BE2C (cell line): ENCODE data around the gene LYRM2.

Experiments used
- DNase-seq: peaks from one replicate; pipeline ENCODE4 v3.0.0-alpha.2; 2020
- H3K27me3 ChIP-seq: fragments of 250-450 bp; sonication (Bioruptor Pico); 2 replicates; pipeline ENCODE4 v1.5.1; 2020; ENCODE audit warnings: mild to moderate bottlenecking
- H3K36me3 ChIP-seq: fragments of 250-450 bp; sonication (Bioruptor Pico); 2 replicates; pipeline ENCODE4 v1.5.1; 2020; ENCODE audit warnings: mild to moderate bottlenecking
- H3K4me1 ChIP-seq: fragments of 250-450 bp; sonication (Bioruptor Pico); 2 replicates; pipeline ENCODE4 v1.5.1; 2020
- H3K4me3 ChIP-seq: 2 replicates; pipeline ENCODE4 v1.5.1; 2011; ENCODE audit warnings: low read depth, low read length
- H3K9me3 ChIP-seq: fragments of 250-450 bp; sonication (Bioruptor Pico); 2 replicates; pipeline ENCODE4 v1.5.1; 2020
- TF ChIP-seq, protein P1 (sequence below): IDR thresholded peaks from 2 replicates; pipeline ENCODE4 v1.5.1; 2012; ENCODE audit warnings: mild to moderate bottlenecking, low read depth, low read length

LYRM2 gene

DNA sequence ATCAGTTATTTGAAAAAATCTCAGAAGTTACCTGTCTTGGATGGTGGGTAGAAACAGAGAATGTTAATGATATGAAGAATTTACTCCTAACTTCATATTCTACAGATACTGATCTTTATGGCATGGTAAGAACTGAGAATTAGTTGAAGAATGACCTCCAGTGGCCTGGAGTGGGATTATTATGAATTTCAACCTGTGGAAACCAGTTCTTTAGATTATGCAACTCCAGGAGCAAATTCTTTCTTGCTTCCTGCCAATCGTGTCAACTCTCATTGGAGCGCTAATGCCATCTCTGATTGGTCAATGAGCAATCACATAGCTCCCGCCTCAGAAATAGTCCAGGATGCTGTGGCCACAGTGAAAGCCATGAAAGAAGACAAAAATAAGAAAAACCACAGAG, 40.6 kb downstream of the LYRM2 start:
- Histone ChIP-seq H3K27me3 (no peaks in the 10 kb centered on the region), H3K4me3 (no peak overlapping the region), H3K9me3 (no peaks in the 10 kb centered on the region), H3K4me1 (no peaks in the 10 kb centered on the region), H3K36me3 (no peaks in the 10 kb centered on the region)
- DNase-seq = no peak
- TF ChIP-seq, protein P1, sequence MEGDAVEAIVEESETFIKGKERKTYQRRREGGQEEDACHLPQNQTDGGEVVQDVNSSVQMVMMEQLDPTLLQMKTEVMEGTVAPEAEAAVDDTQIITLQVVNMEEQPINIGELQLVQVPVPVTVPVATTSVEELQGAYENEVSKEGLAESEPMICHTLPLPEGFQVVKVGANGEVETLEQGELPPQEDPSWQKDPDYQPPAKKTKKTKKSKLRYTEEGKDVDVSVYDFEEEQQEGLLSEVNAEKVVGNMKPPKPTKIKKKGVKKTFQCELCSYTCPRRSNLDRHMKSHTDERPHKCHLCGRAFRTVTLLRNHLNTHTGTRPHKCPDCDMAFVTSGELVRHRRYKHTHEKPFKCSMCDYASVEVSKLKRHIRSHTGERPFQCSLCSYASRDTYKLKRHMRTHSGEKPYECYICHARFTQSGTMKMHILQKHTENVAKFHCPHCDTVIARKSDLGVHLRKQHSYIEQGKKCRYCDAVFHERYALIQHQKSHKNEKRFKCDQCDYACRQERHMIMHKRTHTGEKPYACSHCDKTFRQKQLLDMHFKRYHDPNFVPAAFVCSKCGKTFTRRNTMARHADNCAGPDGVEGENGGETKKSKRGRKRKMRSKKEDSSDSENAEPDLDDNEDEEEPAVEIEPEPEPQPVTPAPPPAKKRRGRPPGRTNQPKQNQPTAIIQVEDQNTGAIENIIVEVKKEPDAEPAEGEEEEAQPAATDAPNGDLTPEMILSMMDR = peak; percentile 33

DNA sequence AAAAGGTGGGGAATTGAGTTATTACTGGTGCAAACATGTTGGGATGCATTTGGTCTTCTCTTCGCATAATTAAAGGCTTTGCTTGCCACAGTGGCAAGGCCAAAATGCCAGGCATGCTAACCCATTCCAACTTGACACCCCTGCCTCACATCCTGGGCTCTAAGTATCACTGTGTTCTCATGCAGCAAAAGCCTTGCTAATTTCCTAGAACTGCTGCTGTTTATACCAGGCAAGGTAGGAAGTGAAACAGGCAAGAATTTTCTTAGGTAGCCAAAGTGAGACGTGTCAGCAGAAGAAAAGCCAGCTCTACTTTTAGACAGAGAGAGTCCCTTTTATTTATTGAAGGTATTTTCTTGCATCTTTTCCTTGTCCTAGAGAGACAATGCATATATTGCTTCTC, 41.2 kb downstream of the LYRM2 start:
- Histone ChIP-seq H3K36me3 (no peaks in the 10 kb centered on the region), H3K4me1 (no peaks in the 10 kb centered on the region), H3K4me3 (no peak overlapping the region), H3K27me3 (no peaks in the 10 kb centered on the region), H3K9me3 (no peaks in the 10 kb centered on the region)
- TF ChIP-seq, protein P1 = no peak
- DNase-seq = no peak

DNA sequence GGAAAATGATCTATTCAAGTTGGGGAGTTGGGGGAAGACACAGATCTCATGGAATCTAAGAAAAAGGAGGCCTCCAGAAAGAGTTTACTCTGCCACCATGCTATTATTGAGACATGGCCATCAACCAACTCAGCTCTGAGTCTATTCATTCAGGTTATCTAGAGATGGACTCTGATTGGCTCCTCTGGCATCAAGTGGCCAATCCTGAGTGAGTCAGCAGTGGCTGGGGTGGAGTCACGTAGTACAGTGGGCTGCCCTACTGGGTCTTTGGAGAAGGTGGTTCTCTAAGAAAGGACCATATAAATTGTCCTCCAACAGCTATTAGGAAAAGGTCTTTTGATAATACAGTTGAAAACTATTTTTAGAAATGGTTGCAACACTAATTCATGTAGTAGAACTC, 42.1 kb downstream of the LYRM2 start:
- TF ChIP-seq, protein P1 = no peak
- Histone ChIP-seq H3K9me3 (no peaks in the 10 kb centered on the region), H3K36me3 (no peaks in the 10 kb centered on the region), H3K4me1 (no peaks in the 10 kb centered on the region), H3K4me3 (no peak overlapping the region), H3K27me3 (no peaks in the 10 kb centered on the region)
- peak; percentile 50 for DNase-seq

DNA sequence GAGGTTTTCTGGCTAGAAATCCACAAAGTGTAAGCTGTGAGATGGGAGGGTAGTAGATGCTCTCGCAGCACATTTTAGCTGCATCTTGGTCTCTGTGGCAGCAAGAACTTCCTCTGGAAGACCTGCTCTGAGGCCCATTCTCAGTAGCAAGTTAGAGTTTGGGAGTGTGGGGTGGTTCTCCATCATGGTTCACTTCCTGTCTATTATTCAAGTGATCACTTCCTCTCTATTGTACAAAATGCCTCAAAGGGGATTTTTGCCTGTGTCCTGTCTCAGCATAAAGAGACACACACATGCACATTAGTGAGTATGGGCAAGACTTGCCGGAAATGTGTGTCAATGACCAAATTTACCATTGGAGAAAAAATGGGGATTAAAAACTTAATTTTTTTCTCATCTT, 42.5 kb downstream of the LYRM2 start:
- no peaks in the 10 kb centered on the region for H3K9me3 ChIP-seq
- no peaks in the 10 kb centered on the region for H3K4me1 ChIP-seq
- DNase-seq = no peak
- no peaks in the 10 kb centered on the region for H3K27me3 ChIP-seq
- H3K4me3 ChIP-seq = no peak overlapping the region
- TF ChIP-seq, protein P1 = no peak
- H3K36me3 ChIP-seq = no peaks in the 10 kb centered on the region

DNA sequence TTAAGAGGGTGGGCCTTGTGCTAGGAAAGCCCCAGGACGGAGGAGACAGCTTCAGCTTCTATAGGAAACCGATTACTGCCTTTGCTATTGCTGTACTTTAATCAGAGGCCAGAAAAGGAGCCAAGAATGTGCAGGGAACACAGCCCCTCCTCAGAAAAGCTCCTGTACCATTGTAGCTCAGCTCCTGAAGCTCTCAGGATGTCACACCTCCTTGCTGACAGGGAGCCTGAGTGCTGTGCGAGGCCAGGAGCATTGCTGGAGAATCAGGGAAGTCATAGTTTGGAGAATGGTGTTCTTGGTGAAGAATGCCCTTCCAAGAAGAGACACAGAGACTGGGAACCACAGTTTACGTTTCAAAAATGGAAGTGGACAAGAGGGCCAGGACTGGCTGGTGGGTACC, 46.8 kb downstream of the LYRM2 start:
- Histone ChIP-seq H3K4me3 (no peak overlapping the region), H3K36me3 (no peaks in the 10 kb centered on the region), H3K27me3 (no peaks in the 10 kb centered on the region), H3K9me3 (no peaks in the 10 kb centered on the region), H3K4me1 (no peaks in the 10 kb centered on the region)
- TF ChIP-seq, protein P1 = no peak
- no peak for DNase-seq

DNA sequence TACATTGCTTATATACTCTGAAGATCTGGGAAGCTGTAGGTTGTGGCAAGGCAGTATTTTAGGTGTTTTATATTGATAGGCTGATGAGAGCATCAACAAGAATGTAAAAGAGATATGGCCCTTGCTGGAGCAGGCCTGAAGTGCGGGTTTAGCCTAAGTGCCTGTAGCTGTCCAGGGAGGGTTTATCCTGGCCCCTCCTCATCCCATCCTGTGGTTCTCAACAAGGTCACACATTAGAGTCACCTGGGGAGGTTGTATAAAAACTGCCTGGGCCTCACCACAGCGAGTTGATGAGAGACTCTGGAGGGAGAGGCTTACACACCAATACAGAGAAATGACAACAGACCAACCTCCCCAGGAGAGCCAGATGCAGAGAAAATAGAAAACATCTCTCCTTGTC, 48.4 kb downstream of the LYRM2 start:
- Histone ChIP-seq H3K4me3 (no peak overlapping the region), H3K4me1 (no peaks in the 10 kb centered on the region), H3K27me3 (no peaks in the 10 kb centered on the region), H3K9me3 (no peaks in the 10 kb centered on the region), H3K36me3 (no peaks in the 10 kb centered on the region)
- no peak for DNase-seq
- TF ChIP-seq, protein P1 = no peak
